Measurements from ENCODE around the gene USHBP1. TPM values are rescaled to one million over a fixed set of nuclear protein-coding genes. Genes with fewer than 3 reads are reported as not detected.
A peak's percentile ranks its signal among the peaks of the same experiment; 100 is the strongest.

USHBP1 gene
- total RNA-seq, 2 donors from 2014 or later = 4.3 to 6.6 TPM

- TF ChIP-seq CTCF (IDR thresholded peaks at IDR 0.05) = no peak
- peaks cover 0 to 62% of the 10 kb centered on the region in 2 donors for H3K4me1 ChIP-seq
- H3K36me3 ChIP-seq = peaks cover 5% of the 10 kb centered on the region
- no peaks in the 10 kb centered on the region for H3K27me3 ChIP-seq
- H3K27ac ChIP-seq = peak within 1 kb of the TSS; percentile 60 to 83
- H3K4me3 ChIP-seq = peak within 1 kb of the TSS; percentile 84 to 99
- no peaks in the 10 kb centered on the region for H3K9me3 ChIP-seq
- peak; percentile 100 for DNase-seq (ENCODE audit: low spot score)
Measured at GRCh38 chr19:17309198-17309964, 44.8 kb upstream of the USHBP1 start, which contains the start of gene DDA1. Gene DDA1, plus strand, starts transcription at chr19:17309563. Its CDS starts 92 bp downstream, at chr19:17309655.

- Histone ChIP-seq H3K27ac (no peak overlapping the region), H3K9me3 (no peaks in the 10 kb centered on the region), H3K27me3 (no peaks in the 10 kb centered on the region), H3K4me3 (no peak overlapping the region), H3K36me3 (no peaks in the 10 kb centered on the region), H3K4me1 (peaks cover 0 to 73% of the 10 kb centered on the region in 2 donors)
- no peak for DNase-seq (ENCODE audit: low spot score)
- no peak for TF ChIP-seq CTCF (IDR thresholded peaks at IDR 0.05)
Measured at GRCh38 chr19:17307876-17308377, 43.4 kb upstream of the USHBP1 start.

GRCh38 chr19:17306285-17306714, 41.8 kb upstream of the USHBP1 start:
- H3K9me3 ChIP-seq = no peaks in the 10 kb centered on the region
- peak overlapping the region; percentile 91 to 96 for H3K27ac ChIP-seq
- no peak for TF ChIP-seq CTCF (IDR thresholded peaks at IDR 0.05)
- no peaks in the 10 kb centered on the region for H3K27me3 ChIP-seq
- DNase-seq (ENCODE audit: low spot score) = no peak
- H3K4me3 ChIP-seq = peak overlapping the region; percentile 55 to 77
- no peaks in the 10 kb centered on the region for H3K36me3 ChIP-seq
- H3K4me1 ChIP-seq = peaks cover 0 to 73% of the 10 kb centered on the region in 2 donors

- peak in 1 of 2 donors; percentile 71 for TF ChIP-seq CTCF (IDR thresholded peaks at IDR 0.05)
- Histone ChIP-seq H3K36me3 (no peaks in the 10 kb centered on the region), H3K4me3 (peak within 1 kb of the TSS; percentile 55 to 77), H3K27ac (peak within 1 kb of the TSS; percentile 91 to 96), H3K4me1 (peaks cover 0 to 70% of the 10 kb centered on the region in 2 donors), H3K27me3 (no peaks in the 10 kb centered on the region), H3K9me3 (no peaks in the 10 kb centered on the region)
- DNase-seq (ENCODE audit: low spot score) = peak; percentile 95
Measured at GRCh38 chr19:17305517-17306284, 41.2 kb upstream of the USHBP1 start, which contains the start of gene MRPL34. Gene MRPL34, plus strand, starts transcription at chr19:17305872. Its CDS starts 21 bp downstream, at chr19:17305893.

- H3K27me3 ChIP-seq = no peaks in the 10 kb centered on the region
- peaks cover 0 to 64% of the 10 kb centered on the region in 2 donors for H3K4me1 ChIP-seq
- H3K27ac ChIP-seq = peak overlapping the region; percentile 91 to 96
- H3K4me3 ChIP-seq = peak overlapping the region; percentile 55 to 77
- H3K9me3 ChIP-seq = no peaks in the 10 kb centered on the region
- TF ChIP-seq CTCF (IDR thresholded peaks at IDR 0.05) = no peak
- no peaks in the 10 kb centered on the region for H3K36me3 ChIP-seq
- DNase-seq (ENCODE audit: low spot score) = no peak
Measured at GRCh38 chr19:17305216-17305516, 40.6 kb upstream of the USHBP1 start.
